Coronary artery (tissue), 2 donors: ENCODE results near the gene ARAP3.

Experiments used
- DNase-seq: peaks from one replicate; pipeline ENCODE4 v3.0.0-alpha.2; 2017; ENCODE audit warnings: low spot score
- H3K27ac ChIP-seq, 2 donors: fragments of 200-600 bp; sonication (generic); one replicate each; pipeline ENCODE4 v1.5.1; 2016 to 2019
- H3K4me3 ChIP-seq: fragments of 200-600 bp; sonication (generic); 2 replicates; pipeline ENCODE4 v1.5.1; 2016; ENCODE audit warnings: mild to moderate bottlenecking, moderate library complexity
- TF ChIP-seq, protein P1 (sequence below): fragments of 200-600 bp; sonication (generic); IDR thresholded peaks from one replicate; pipeline ENCODE4 v1.5.1; 2019; ENCODE audit warnings: antibody characterized with exemption

The ARAP3 gene

DNA sequence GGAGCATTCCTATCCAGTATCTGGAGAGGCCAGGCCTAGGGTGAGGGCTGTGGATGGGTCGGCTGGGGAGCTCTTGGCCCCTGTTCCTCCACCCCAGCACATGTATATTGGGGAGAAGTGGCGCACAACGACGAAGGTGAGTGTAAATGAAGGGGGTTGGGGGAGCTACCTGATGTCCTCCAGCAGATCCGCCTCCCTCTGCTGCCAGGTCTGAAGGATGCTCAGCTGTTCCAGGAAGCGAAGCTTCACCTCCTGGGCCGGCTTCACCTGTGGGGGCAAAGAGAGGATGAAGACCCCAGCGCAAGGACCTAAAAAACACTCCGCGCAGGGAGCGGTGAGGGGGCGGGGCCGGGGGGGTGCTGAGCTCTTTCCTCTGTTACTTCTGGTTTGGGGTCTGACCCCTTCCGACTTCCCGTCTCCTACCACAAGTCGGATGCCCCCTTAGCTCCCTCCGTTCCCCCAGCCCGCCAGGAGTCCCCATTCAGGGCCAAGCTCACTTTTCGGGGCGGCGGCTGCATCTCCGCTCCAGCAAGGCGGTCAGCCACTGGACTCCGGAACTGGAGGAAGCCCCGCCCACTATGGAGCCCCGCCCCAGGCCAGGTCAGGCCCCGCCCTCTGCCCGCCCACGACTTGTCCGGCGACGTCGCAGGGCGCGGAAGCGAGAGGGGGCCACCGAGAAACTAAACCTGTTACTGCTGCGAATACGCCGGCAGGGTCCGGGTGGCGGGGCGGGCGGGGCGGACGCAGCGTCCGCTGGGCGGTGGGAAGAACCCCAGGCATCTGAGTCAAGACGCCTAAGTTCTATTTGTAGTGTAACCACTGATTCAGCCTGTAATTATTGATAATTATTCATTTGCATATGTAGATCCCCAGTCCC is 30.9 kb downstream of the ARAP3 start, which contains the start of gene FCHSD1:
TSS of gene FCHSD1 (minus strand) at position 568 of the 877 bp plus-strand sequence. CDS start at position 518, 50 bp downstream.
- H3K27ac ChIP-seq, result peak within 1 kb of the TSS in 1 of 2 donors; percentile 81
- peak within 1 kb of the TSS; percentile 85 for H3K4me3 ChIP-seq
- DNase-seq, result peak; percentile 95
- TF ChIP-seq, protein P1, sequence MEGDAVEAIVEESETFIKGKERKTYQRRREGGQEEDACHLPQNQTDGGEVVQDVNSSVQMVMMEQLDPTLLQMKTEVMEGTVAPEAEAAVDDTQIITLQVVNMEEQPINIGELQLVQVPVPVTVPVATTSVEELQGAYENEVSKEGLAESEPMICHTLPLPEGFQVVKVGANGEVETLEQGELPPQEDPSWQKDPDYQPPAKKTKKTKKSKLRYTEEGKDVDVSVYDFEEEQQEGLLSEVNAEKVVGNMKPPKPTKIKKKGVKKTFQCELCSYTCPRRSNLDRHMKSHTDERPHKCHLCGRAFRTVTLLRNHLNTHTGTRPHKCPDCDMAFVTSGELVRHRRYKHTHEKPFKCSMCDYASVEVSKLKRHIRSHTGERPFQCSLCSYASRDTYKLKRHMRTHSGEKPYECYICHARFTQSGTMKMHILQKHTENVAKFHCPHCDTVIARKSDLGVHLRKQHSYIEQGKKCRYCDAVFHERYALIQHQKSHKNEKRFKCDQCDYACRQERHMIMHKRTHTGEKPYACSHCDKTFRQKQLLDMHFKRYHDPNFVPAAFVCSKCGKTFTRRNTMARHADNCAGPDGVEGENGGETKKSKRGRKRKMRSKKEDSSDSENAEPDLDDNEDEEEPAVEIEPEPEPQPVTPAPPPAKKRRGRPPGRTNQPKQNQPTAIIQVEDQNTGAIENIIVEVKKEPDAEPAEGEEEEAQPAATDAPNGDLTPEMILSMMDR, result no peak

DNA sequence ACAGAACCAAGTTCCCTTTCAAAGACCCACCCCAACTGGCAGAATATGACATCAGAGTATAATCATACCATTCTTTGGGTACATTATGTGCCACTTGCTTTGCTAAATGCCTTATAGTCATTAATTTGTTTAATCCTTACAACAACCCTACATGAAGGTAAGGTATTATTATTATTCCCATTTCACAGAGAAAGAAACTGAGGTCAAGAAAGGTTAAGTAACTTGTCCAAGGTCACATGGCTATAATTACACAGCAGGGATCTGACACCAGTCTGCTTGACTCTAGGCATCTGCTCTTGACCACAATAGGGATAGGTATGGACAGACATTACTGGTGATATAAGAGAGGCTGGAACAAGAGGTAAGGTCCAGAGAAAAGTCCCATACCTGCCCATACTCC is 32.1 kb downstream of the ARAP3 start:
- Histone ChIP-seq H3K27ac (no peak overlapping the region), H3K4me3 (peak overlapping the region; percentile 85)
- TF ChIP-seq, protein P1, result no peak
- no peak for DNase-seq

DNA sequence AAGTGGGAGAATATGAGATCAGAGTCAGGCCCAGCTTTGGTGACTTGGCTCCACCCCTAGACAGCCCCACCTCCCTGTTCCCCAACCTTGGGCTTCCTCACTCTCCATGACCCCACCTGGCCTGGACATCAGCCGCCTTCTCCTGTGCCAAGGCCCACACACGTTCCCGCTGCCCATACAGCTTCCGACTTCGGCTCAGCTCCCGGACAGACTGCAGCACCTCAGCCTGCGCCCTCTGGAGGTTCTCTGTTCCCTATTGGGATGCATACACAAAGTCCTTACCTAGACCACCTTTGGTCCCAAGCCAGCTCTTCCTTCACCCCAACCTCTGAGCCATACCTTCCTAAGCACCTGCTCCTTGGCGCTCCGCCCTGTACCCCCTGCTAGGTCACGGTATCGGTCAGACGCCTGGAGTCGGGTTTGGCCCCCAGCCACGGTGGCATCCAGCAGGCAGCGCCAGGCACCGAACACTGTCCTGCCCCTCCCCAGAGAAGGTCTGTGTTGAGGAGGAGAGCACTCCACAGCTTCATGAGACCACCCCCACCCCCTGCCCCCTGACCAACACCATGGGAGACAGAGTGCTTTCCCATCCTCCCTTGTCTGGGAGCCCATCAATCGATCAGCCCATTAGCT is 32.9 kb downstream of the ARAP3 start:
- DNase-seq, result no peak
- Histone ChIP-seq H3K27ac (no peak overlapping the region), H3K4me3 (no peak overlapping the region)
- TF ChIP-seq, protein P1, result no peak

DNA sequence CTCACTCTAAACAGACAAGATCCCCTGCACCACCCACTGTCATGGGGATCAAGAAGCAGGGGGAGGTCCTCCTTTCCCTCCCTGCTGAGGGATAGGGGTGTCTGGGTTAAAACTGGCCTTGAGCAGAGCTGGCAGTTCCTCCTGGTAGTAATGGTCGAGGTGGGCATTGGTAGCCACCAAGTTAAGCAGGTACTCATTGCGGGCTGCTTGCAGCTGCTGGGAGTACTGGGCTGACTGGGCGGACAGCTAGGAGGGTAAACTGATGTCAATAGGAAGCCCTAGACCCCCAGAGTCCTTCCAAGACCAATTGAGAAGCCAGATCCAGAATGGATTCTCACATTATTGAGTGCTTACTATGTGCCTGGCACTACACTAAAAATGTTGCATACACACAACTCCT is 34.2 kb downstream of the ARAP3 start:
- no peak for DNase-seq
- no peak overlapping the region for H3K27ac ChIP-seq
- TF ChIP-seq, protein P1, result no peak
- H3K4me3 ChIP-seq, result no peak overlapping the region

DNA sequence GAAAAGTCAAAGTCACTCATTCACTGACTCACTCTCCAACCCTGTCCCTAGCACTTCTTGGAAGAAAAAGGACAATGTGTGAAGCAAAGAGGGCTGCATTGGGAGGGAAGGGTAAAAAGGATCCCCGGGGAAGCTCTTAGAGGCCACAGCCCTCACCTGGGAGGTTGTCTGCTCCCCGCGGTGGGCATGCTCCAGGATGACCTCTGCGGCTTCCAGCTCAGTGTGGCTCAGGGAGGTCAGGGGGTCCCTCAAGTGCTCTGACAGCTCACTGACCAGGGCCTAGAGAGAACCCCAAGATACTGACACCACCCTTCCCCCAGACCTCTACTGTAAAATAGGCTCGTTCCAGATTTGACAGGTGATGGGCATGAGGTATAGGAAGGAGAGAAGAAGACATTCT is 34.8 kb downstream of the ARAP3 start:
- no peak for DNase-seq
- TF ChIP-seq, protein P1, result no peak
- H3K4me3 ChIP-seq, result no peak overlapping the region
- no peak overlapping the region for H3K27ac ChIP-seq

DNA sequence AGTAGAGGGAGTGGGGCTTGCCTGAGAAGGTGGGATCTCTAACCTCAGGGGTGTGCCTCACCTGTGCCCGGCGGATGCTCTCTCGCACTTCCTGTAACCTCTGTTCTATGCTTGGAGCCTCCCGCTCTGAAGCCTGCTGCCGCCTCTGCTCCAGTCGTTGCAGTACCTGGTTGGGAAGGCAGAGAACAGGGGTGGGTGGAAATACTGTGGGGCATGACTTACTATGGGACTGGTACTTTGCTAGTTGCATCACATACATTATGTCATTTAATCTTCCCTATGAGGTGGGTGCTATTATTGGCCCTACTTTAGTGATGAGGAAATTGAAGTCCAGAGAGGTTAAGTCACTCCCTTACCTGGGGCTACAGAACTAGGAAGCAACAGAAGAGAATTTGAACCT is 36.0 kb downstream of the ARAP3 start:
- Histone ChIP-seq H3K27ac (no peak overlapping the region), H3K4me3 (no peak overlapping the region)
- TF ChIP-seq, protein P1, result no peak
- no peak for DNase-seq
